ENCODE results near the gene STX18.

STX18 gene

DNA sequence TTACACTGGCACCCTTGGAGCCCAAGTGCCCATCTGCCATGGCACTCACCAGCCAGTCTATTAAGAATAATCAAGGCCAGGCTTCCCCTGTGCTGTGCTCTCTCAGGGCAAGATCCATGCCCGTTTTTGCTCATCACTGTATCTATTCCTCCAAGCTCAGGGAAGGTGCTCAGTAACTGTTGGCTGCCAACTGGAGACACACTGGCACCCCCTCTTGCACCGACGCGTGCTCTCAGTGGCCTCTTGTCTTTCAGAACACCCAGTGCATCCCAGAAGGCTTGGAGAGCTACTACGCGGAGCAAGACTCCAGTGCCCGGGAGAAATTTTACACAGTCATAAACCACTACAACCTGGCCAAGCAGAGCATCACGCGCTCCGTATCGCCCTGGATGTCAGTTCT is 124.9 kb downstream of the STX18 start:
- no peak for FAIRE-seq

- no peak for FAIRE-seq
Observed at GRCh38 chr4:4415806-4416805, 125.7 kb downstream of the STX18 start.

DNA sequence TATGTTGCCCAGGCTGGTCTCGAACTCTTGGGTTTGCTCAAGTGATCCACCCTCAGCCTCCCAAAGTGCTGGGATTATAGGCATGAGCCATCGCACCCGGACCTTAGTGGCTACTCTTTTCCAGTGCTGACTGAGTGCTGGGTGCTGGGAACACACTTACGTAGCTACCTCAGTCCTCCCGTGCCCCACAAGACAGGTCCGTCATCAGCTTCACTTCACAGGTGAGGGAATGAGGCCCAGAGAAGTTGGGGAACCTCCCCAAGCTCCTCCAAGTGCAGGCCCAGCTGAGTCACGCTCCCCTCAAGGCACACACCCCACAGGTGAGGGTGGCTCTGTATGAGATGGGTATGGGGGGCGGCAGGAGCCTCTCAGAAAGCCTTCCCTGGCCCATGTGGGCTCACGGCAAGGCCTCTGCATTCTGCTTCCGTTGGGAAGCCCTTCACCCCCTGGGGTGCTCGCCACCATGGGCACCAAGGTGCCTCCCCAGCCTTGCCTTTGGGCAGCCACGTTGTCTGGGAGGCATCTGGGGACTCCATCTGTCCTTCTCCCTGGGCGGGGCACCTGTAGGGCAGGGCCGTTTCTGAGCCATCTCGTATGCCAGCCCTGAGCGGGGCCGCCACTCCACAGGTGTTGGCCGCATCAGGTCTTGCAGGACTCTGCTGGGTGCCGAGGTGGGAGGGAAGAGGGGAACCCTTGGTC is 126.6 kb downstream of the STX18 start:
- no peak for FAIRE-seq

DNA sequence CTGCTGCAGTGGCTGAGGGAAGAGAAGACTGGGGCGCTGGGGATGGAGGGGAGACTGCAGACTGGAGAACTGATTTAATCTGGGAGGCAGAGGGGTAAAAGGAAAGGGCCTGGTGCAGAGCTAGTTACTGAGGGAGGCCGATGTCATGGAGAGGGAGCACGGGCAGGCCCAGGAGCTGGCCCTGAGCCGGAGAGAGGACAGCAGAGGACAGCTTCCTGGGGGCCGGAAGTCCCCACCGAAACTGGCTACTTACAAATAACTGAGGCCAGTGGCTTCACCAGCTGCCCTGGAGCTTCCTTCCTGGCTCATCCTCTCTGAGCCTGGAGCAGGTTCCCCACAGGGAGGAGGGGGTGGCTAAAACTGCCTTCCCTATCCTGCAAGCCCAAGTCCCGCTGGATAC is 128.0 kb downstream of the STX18 start:
- no peak for FAIRE-seq

DNA sequence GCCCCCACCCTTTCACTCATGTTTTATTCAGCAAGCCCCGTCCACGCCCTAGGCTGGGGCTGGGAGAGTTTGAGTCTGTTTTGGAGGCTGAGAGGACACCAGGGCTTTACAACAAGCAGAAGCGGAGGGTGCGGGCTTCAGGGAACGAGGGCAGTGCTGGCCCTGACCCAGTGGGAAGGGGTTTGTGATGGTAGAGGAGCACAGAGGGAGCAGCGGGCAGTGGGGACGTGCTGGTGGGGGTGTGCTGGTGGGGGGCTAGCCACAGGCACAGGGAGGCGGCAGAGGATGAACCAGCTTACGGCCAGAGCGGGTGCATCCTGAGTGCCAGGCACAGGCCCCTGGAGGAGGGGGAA is 128.5 kb downstream of the STX18 start:
- no peak for FAIRE-seq

DNA sequence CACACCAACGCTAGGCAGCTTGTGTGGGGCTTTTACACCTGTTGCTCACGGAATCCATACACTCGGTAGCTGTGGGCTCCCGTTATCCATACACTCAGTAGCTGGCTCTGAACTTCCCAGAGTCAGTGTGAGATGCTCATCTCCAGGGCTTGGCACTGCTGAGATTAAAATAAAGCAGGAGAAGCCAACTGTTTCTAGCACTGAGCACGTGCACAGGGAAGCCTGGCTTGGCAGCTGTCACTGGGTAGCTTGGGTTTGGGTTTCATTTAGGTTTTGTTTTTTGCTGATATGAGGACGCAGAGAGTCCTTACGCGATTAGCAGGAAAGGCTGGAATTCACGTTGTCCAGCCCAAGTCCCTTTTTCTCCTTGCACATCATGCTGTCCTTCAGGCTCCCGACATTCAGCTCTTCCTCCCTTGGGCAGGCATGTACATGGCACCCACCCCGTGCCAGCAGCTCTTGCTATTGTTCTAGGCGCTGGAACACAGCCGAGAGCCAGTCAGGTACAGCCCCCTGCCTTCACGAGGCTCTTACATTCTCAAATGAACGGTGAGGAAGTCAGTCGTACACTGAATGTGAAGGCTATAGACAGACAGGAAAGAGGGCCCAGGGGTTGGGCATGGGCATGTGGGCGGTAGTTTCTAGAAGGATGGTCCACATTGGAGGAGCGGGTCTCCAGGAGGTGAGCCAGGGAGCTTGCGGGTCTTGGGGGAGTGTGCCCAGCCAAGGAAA is 129.0 kb downstream of the STX18 start:
- FAIRE-seq = no peak

- no peak for FAIRE-seq
Observed at GRCh38 chr4:4411906-4412305, 129.9 kb downstream of the STX18 start.

DNA sequence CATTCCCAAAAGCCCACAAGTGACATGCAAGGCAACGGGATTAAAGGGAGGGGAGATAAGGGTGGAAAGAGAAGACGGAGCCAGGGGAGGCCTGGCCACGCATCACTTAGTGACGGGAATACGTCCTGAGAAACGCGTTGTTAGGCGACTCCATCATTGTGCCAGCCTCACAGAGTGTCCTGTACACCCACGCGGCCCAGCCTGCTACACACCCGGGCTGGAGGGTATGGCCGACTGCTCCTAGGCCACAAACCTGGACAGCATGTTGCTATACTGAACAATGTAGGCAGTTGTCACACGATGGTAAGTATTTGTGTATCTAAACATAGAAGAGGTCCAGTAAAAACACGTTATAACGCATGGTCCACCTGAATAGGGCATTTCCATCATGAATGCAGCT is 131.6 kb downstream of the STX18 start:
- no peak for FAIRE-seq

DNA sequence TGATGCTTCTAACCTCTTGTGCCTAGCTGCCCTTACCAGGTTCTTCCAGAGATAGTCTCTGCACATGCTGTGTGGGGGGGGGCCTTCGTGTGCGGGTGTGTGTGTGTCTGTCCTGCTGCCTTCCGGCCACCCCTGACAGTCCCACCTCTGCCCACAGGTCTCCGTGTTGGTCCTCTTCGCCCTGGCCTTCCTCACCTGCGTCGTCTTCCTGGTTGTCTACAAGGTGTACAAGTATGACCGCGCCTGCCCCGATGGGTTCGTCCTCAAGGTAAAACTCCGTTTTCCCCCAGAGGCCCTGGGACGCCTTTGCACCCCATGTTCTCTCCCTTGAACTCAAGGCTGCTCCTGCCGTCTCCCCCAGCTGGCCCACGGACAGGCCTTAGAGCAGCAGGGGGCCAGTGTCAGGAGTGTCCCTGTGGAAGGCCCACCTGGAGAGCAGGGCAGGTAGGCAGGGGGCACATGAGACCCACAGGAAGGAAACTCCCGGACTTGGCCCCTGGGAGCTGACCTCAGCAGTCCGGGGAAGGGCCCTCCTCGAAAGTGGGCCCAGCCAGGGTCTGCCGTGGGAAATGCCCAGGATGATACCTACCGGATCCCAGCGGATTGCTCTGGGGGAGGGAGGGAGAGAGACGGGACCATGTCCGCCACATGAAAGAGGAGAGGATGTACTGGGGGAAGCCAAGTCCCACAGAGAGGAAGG is 132.3 kb downstream of the STX18 start:
- FAIRE-seq = no peak

DNA sequence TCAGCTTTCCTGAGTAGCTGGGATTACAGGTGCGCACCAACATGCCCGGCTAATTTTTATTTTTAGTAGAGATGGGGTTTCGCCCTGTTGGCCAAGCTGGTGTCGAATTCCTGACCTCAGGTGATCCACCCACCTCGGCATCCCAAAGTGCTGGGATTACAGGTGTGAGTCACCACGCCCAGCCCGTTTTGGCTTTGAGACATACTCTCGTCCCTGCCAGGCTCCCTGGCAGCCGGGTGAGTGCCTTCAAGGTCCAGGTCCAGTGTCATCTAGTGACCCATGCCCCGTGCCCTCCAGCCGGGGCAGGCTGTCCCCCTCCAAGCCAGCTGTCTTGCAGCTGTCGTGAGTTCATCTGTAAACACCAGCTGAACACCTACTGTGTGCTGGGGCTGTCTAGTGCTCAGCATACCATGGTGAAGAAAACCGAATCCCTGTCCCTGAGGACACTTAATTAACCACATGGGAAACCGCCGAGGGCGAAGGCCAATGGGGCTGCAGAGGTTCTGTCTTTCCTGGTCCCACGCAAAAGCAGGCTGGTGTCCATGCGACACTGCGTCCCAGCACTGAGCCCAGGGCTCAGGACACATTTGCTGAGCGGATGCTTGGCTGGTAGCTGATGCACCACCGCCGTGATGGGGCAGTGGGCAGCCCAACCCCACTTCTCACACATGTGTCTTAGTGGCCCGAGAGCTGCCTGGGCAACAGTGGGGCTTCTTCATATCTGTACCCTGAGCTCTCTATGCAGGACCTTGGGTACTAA is 133.1 kb downstream of the STX18 start:
- no peak for FAIRE-seq

GRCh38 chr4:4408132-4408523 is 133.7 kb downstream of the STX18 start:
- FAIRE-seq = no peak

- no peak for FAIRE-seq
Observed at GRCh38 chr4:4407299-4408131, 134.3 kb downstream of the STX18 start.

DNA sequence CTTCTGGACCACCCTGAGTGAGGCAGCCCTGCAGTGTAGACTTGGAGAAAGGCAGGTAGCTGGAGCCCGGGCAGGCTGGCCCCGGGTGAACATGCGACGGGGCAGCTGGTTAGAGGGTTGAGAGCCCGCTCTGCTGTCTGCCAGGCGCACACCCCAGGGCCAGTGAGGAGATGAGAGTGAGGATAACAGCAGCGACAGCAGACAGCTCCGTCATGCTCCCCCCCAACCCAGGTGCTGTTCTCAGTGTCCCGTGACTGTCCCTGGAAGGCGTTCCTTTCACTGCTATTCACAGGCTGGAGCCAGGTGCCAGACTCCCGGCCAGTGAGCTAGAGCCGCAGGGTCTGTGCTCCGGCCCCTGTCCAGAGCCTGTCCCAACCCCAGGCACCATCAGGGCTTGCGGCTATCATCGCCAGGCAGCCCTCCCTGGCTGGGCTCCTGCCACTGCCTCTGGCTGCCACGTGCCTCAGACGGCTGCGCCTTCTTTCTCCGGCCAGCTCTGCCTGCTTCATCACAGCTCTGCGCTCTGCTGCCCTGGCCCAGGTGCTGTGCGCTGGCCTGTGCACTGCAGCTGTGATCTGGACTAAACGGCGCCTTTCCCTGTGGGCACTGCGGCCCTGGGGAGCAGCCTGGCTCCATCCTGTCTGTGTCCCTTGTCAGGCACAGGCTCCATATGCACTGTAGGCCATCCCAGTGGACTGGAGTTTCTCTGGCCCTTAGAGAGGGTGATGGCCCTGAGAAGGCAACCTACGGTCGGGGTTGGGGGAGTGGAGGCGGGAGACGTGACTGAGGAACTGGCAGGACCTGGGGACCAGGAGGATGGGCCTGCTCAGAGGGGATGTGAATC is 135.2 kb downstream of the STX18 start:
- no peak for FAIRE-seq

GRCh38 chr4:4405358-4405962 is 136.4 kb downstream of the STX18 start:
- FAIRE-seq = no peak

- no peak for FAIRE-seq
Observed at GRCh38 chr4:4402966-4403365, 138.9 kb downstream of the STX18 start.

GRCh38 chr4:4401036-4401435 is 140.8 kb downstream of the STX18 start:
- no peak for FAIRE-seq

- FAIRE-seq = no peak
Observed at GRCh38 chr4:4398430-4398829, 143.4 kb downstream of the STX18 start.

DNA sequence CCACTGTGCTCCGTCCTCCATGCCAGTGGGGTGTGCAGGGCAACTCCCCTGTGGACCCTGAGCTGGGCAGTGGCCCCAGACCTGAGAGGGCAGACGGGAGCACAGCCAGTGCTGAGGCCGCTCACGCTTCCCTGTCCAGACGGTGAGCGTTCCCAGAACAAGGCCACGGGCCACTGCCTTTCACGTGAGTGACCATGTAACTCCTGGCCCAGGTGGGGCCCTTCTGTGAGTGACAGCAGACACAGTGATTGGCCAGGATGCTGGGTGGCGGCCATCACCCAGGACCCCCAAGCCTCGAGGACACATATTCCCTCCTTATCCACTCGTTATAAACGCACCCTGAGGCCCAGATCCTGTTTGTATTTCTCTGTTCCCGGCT is 144.4 kb downstream of the STX18 start:
- FAIRE-seq = no peak

DNA sequence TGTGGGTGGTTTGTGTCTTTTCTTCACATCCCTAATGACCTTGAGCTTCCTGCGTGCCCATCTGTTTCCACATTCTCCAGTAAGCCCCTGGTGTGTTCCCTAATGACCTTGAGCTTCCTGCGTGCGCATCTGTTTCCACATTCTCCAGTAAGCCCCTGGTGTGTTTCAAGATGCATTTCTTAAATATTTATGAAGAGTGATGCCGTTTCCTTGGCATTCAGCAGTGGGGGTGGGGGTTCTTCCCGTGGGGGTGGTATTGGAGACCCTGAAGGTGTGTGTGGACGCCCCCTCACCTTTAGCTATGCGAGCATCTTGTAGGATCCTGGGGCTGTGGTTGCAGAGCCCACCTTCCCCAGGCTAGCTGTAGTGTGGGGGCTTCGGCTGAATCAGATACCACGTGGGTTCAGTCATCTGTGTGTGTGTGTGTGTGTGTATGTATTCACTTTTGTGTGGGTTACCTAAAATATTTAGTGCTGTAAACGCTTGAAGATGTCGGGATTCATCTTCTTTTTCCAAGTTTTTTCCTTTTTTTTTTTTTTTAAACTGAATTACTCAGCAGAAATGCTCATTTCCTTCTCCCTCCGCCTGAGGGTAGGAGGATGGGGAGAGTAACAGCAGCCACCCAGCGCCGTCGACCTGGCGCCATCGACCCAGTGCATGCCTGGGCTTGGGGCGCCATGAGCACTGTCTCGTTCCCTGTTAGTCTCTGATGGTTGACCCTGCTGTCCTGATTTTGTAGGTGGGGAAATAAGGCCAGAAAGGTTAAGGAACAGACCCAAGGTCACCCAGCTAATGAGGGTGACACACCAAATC is 145.0 kb downstream of the STX18 start:
- FAIRE-seq = no peak

All from colon (tissue), 2 donors.